HUES6 (cell line): ENCODE data around the gene SYAP1.

Source experiments
- H3K27ac ChIP-seq: 2 replicates; pipeline ENCODE4 v1.7.0; 2013; ENCODE audit warnings: low read depth, mild to moderate bottlenecking, low read length, inconsistent platforms
- H3K27me3 ChIP-seq: 2 replicates; pipeline ENCODE4 v1.6.1; 2013; ENCODE audit warnings: low read length; ENCODE audit not compliant: control insufficient read depth, insufficient read depth
- H3K36me3 ChIP-seq: 2 replicates; pipeline ENCODE4 v1.6.1; 2013; ENCODE audit warnings: low read length; ENCODE audit not compliant: control insufficient read depth, insufficient read depth
- H3K4me1 ChIP-seq: 2 replicates; pipeline ENCODE4 v1.6.1; 2013; ENCODE audit warnings: low read length; ENCODE audit not compliant: control insufficient read depth, insufficient read depth
- H3K4me3 ChIP-seq: 2 replicates; pipeline ENCODE4 v1.5.1; 2013; ENCODE audit warnings: low read depth, low read length
- H3K9ac ChIP-seq: one replicate; pipeline ENCODE4 v1.6.1; 2013; ENCODE audit warnings: mild to moderate bottlenecking, low read length
- H3K9me3 ChIP-seq: 2 replicates; pipeline ENCODE4 v1.6.1; 2013; ENCODE audit warnings: low read depth, low read length; ENCODE audit not compliant: control insufficient read depth, insufficient read depth

SYAP1 gene, protein sequence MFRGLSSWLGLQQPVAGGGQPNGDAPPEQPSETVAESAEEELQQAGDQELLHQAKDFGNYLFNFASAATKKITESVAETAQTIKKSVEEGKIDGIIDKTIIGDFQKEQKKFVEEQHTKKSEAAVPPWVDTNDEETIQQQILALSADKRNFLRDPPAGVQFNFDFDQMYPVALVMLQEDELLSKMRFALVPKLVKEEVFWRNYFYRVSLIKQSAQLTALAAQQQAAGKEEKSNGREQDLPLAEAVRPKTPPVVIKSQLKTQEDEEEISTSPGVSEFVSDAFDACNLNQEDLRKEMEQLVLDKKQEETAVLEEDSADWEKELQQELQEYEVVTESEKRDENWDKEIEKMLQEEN

DNA sequence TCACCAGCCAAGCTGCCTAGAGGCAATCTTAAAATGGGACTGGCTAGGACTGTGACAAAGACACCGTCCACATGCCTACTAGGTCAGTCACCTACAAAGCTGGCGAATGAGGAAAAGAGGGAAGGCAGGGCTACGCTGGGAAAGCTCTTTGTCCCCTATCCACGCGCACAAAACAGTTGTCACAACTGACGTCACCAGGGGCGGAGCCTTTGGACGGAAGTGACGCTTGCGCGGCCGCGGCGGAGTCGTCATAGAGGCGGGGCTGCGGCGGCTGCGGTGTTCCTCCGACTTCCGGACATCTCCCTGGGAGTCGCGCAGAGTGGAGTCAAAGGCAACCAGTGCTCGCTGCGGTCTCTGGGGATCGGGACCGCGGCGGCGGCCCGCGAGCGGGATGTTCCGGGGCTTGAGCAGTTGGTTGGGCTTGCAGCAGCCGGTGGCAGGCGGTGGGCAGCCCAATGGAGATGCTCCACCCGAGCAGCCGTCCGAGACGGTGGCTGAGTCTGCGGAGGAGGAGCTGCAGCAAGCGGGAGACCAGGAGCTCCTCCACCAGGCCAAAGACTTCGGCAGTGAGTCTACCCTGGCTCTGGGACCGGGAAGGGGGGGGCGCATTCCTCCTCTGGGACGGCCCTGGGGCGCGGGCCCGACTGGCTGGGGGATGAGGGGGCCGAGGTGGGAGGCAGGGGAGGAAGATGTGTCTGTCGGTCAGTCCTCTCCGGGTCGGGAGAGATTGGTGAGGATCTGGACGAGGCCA, at the start of gene SYAP1:
Gene SYAP1 (plus strand): TSS at position 279 of the 751 bp plus-strand sequence. CDS start 113 bp downstream, at position 392.
- peak within 1 kb of the TSS; percentile 91 for H3K9ac ChIP-seq
- peaks cover 2% of the 10 kb centered on the region; the same call in 1 of the 2 replicates for H3K36me3 ChIP-seq
- peak within 1 kb of the TSS; percentile 87 for H3K27ac ChIP-seq
- no peaks in the 10 kb centered on the region for H3K27me3 ChIP-seq
- H3K4me3 ChIP-seq = peak within 1 kb of the TSS; percentile 89
- H3K9me3 ChIP-seq = no peaks in the 10 kb centered on the region
- no peaks in the 10 kb centered on the region; the same call in 1 of the 2 replicates for H3K4me1 ChIP-seq

GRCh38 chrX:16671005-16671404, 48.4 kb upstream of the SYAP1 start:
- no peaks in the 10 kb centered on the region for H3K9me3 ChIP-seq
- H3K27me3 ChIP-seq = no peaks in the 10 kb centered on the region
- H3K27ac ChIP-seq = 0 out of 2 replicates have a peak overlapping the region, but pooled peaks have one; percentile 40
- H3K36me3 ChIP-seq = peaks cover 72% of the 10 kb centered on the region
- no peak overlapping the region for H3K4me3 ChIP-seq
- no peak overlapping the region for H3K9ac ChIP-seq
- peaks cover 6% of the 10 kb centered on the region for H3K4me1 ChIP-seq

DNA sequence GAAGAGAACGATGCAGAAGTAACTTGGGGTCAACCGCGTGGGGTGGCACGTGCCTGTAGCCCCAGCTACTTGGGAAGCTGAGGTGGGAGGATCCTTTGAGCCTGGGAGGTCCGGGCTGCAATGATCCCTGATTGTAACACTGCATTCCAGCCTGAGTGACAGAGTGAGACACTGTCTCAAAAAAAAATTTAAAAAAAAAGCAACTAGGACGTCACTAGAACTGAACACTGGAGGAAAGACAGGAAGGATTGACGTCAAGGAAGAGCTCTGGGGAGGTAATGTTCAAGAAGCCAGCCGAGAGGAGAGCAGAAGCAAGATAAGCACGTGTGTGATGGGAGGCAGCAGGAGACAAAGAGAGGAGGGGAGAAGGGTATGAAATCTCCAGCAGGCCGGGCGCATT, 40.7 kb upstream of the SYAP1 start:
- H3K27ac ChIP-seq = no peak overlapping the region
- H3K4me3 ChIP-seq = no peak overlapping the region
- H3K27me3 ChIP-seq = no peaks in the 10 kb centered on the region
- no peak overlapping the region for H3K9ac ChIP-seq
- H3K4me1 ChIP-seq = no peaks in the 10 kb centered on the region
- no peaks in the 10 kb centered on the region for H3K9me3 ChIP-seq
- peaks cover 82% of the 10 kb centered on the region for H3K36me3 ChIP-seq

DNA sequence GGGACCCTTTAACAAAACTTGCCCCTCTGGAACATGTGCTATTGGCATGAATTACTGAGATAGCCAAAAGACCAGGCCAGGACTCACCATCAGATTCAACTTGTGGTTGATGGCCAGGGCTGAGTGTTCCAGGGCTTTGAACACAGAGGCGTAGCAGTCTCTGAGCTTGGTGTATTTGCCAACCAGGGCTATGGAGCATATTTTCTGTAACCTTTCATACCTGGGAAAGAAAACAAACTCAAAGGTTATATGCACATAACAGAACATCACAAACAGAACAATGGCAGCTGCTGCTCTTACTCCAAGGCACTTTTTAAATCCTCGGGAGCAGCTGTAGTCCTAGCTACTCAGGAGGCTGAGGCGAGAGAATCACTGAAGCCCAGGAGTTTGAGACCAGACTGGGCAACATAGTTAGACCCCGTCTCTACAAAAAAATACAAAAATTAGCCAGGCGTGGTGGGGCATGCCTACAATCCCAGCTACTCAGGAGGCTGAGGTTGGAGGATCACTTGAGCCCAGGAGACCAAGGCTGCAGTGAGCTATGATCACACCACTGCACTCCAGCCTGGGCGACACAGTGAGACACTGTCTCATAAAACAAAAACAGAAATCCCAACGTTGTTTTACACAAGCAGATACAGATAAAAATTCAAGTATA, 36.3 kb upstream of the SYAP1 start:
- Histone ChIP-seq H3K9me3 (no peaks in the 10 kb centered on the region), H3K9ac (no peak overlapping the region), H3K27ac (no peak overlapping the region), H3K27me3 (no peaks in the 10 kb centered on the region), H3K4me1 (no peaks in the 10 kb centered on the region; the same call in 1 of the 2 replicates), H3K36me3 (peaks cover 82% of the 10 kb centered on the region), H3K4me3 (no peak overlapping the region)

GRCh38 chrX:16687514-16687913, 31.9 kb upstream of the SYAP1 start:
- Histone ChIP-seq H3K4me3 (no peak overlapping the region), H3K36me3 (peaks cover 88% of the 10 kb centered on the region), H3K27me3 (no peaks in the 10 kb centered on the region), H3K9me3 (no peaks in the 10 kb centered on the region), H3K27ac (no peak overlapping the region), H3K4me1 (no peaks in the 10 kb centered on the region; the same call in 1 of the 2 replicates), H3K9ac (no peak overlapping the region)

GRCh38 chrX:16695079-16695676, 24.2 kb upstream of the SYAP1 start:
- Histone ChIP-seq H3K4me1 (no peaks in the 10 kb centered on the region), H3K27ac (no peak overlapping the region), H3K9ac (no peak overlapping the region), H3K27me3 (no peaks in the 10 kb centered on the region), H3K4me3 (no peak overlapping the region), H3K36me3 (peaks cover 78% of the 10 kb centered on the region), H3K9me3 (no peaks in the 10 kb centered on the region)

- H3K4me3 ChIP-seq = no peak overlapping the region
- no peak overlapping the region for H3K27ac ChIP-seq
- no peak overlapping the region for H3K9ac ChIP-seq
- H3K36me3 ChIP-seq = peaks cover 74% of the 10 kb centered on the region
- no peaks in the 10 kb centered on the region for H3K27me3 ChIP-seq
- H3K4me1 ChIP-seq = no peaks in the 10 kb centered on the region
- H3K9me3 ChIP-seq = no peaks in the 10 kb centered on the region
These were observed 22.5 kb upstream of the SYAP1 start for GRCh38 chrX:16696956-16697355.

DNA sequence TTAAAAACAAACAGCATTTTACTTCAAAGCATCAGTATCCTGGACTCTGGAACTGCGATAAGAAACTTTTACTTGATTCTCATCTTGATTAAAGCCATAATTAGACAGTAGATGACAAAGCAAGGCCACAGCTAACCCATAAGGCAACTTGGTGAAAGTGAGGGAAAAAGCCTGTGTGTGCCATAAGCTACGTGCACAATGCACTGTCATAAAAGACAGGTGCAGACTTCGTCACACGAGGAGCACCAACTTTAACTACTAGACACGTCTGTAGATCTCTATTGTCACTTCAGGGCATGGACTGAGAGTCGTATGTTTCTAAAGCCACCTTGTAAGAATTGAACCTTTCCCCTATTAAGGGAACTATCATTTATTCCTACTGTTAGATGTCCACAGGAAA, 20.0 kb upstream of the SYAP1 start:
- H3K9me3 ChIP-seq = no peaks in the 10 kb centered on the region
- H3K9ac ChIP-seq = no peak overlapping the region
- no peaks in the 10 kb centered on the region for H3K27me3 ChIP-seq
- H3K36me3 ChIP-seq = peaks cover 73% of the 10 kb centered on the region
- no peak overlapping the region for H3K27ac ChIP-seq
- H3K4me1 ChIP-seq = no peaks in the 10 kb centered on the region
- no peak overlapping the region for H3K4me3 ChIP-seq

- Histone ChIP-seq H3K36me3 (peaks cover 74% of the 10 kb centered on the region), H3K4me3 (no peak overlapping the region), H3K27ac (no peak overlapping the region), H3K9me3 (no peaks in the 10 kb centered on the region), H3K27me3 (no peaks in the 10 kb centered on the region), H3K9ac (no peak overlapping the region), H3K4me1 (no peaks in the 10 kb centered on the region)
These were observed 18.7 kb upstream of the SYAP1 start for GRCh38 chrX:16700734-16701133.

DNA sequence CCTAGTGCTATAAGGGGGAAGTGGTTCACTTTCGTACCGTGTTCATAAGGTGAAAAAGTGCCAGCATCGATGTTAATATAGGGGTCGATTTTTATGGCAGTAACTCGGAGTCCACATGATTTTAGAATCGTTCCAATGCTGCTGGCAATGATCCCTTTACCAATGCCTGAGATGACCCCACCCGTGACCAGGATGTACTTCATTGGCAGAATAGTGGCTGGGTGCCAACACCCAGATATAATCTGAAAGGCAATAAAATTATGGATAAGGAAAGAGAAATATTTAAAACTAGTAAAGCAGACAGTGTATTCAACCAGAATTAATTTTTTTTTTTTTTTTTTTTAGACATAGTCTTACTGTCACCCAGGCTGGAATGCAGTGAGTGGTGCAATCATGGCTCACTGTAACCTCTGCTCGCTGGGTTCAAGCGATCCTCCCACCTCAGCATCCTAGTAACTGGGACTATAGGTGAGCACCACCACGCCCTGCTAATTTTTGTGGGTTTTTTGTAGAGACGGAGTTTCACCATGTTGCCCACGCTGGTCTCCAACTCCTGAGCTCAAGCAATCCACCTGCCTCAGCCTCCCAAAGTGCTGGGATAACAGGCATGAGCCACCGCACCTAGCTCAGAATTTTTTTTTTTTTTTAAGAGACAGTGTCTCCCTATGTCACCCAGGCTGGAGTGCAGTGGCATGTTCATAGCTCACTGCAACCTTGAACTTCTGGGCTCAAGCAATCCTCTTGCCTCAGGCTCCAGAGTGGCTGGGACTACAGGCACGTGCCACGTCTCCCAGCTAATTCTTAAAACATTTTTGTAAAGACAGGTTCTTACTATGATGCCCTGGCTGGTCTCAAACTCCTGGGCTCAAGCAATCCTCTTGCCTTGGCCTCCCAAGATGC, 16.5 kb upstream of the SYAP1 start:
- no peaks in the 10 kb centered on the region for H3K9me3 ChIP-seq
- no peak overlapping the region for H3K9ac ChIP-seq
- no peak overlapping the region for H3K4me3 ChIP-seq
- H3K4me1 ChIP-seq = no peaks in the 10 kb centered on the region
- H3K36me3 ChIP-seq = peaks cover 65% of the 10 kb centered on the region
- no peak overlapping the region for H3K27ac ChIP-seq
- H3K27me3 ChIP-seq = no peaks in the 10 kb centered on the region
